Keratinocyte (primary cell): ENCODE results near the gene ZBTB49. TPM values are rescaled to one million over a fixed set of nuclear protein-coding genes. Genes with fewer than 3 reads are reported as not detected.

Source experiments
- DNase-seq: peaks from one replicate; pipeline ENCODE4 v3.0.0-alpha.2; 2011; ENCODE audit warnings: low read depth, missing footprints, low spot score
- FAIRE-seq: peaks from 2 replicates; lab custom pipeline; 2011; peaks lifted over from hg19 to GRCh38; lab: Jason Lieb, UNC
- H2AFZ ChIP-seq: 2 replicates; pipeline ENCODE4 v1.6.0; 2012; ENCODE audit warnings: low read length, control low read depth, inconsistent platforms; ENCODE audit not compliant: control insufficient read depth
- H3K27ac ChIP-seq: 2 replicates; pipeline ENCODE4 v1.5.1; 2011; ENCODE audit warnings: low read length; ENCODE audit not compliant: control insufficient read depth, insufficient read depth
- H3K27me3 ChIP-seq: 3 replicates; pipeline ENCODE4 v1.6.0; 2011; ENCODE audit warnings: low read length; ENCODE audit not compliant: control insufficient read depth, insufficient read depth; ENCODE audit errors: extremely low read depth
- H3K36me3 ChIP-seq, 2 experiments: 2 replicates in 1 of 2; 3 replicates in 1 of 2; pipeline ENCODE4 v1.5.1; 2011; ENCODE audit warnings: low read length in 2 of 2, mild to moderate bottlenecking in 1 of 2; ENCODE audit not compliant: control insufficient read depth in 2 of 2, insufficient read depth in 2 of 2; ENCODE audit errors: extremely low read depth in 1 of 2
- H3K4me1 ChIP-seq: 3 replicates; pipeline ENCODE4 v1.5.1; 2011; ENCODE audit warnings: low read length; ENCODE audit not compliant: control insufficient read depth, insufficient read depth; ENCODE audit errors: extremely low read depth
- H3K4me2 ChIP-seq: 3 replicates; pipeline ENCODE4 v1.6.0; 2011; ENCODE audit warnings: low read depth, low read length; ENCODE audit not compliant: control insufficient read depth, insufficient read depth; ENCODE audit errors: extremely low read depth
- H3K4me3 ChIP-seq, 3 experiments: fragments of 200-600 bp in 1 of 3; sonication (generic) in 1 of 3; 2 replicates in 2 of 3; 3 replicates in 1 of 3; pipeline ENCODE4 v1.5.1; 2011 to 2016; ENCODE audit warnings: low read length in 3 of 3, mild to moderate bottlenecking in 3 of 3, control low read depth in 2 of 3, inconsistent platforms in 1 of 3, low read depth in 1 of 3, mixed read lengths in 1 of 3, mixed run types in 1 of 3, moderate library complexity in 1 of 3; ENCODE audit not compliant: control insufficient read depth in 2 of 3, insufficient read depth in 2 of 3; ENCODE audit errors: extremely low read depth in 1 of 3
- H3K79me2 ChIP-seq: 2 replicates; pipeline ENCODE4 v1.6.0; 2012; ENCODE audit warnings: low read length; ENCODE audit not compliant: control insufficient read depth, insufficient read depth
- H3K9ac ChIP-seq: 3 replicates; pipeline ENCODE4 v1.6.0; 2011; ENCODE audit warnings: low read length; ENCODE audit not compliant: control insufficient read depth, insufficient read depth; ENCODE audit errors: extremely low read depth
- H3K9me1 ChIP-seq: 3 replicates; pipeline ENCODE4 v1.6.0; 2011; ENCODE audit warnings: low read length; ENCODE audit not compliant: control insufficient read depth, insufficient read depth; ENCODE audit errors: extremely low read depth
- H3K9me3 ChIP-seq: 2 replicates; pipeline ENCODE4 v1.5.1; 2012; ENCODE audit warnings: low read depth, low read length; ENCODE audit not compliant: control insufficient read depth
- H4K20me1 ChIP-seq: 3 replicates; pipeline ENCODE4 v1.6.0; 2011; ENCODE audit warnings: low read length; ENCODE audit not compliant: control insufficient read depth, insufficient read depth; ENCODE audit errors: extremely low read depth
- EZH2 ChIP-seq: IDR thresholded peaks from one replicate; pipeline ENCODE4 v1.6.1; 2012; ENCODE audit warnings: inconsistent platforms, mild to moderate bottlenecking, low read length, moderate library complexity
- dilution Hi-C: fragments of 300-500 bp; cut with MboI; formaldehyde crosslinking; loops from one replicate; pipeline ENCODE4 v1.7.0; 2020; ENCODE audit warnings: low sequenced_read_pairs; ENCODE audit not compliant: extremely low pct_ligation_motif_present
- polyA plus RNA-seq, 5 experiments: library from polyadenylated mRNA; depleted of rRNA in 3 of 5; stranded (reverse) in 3 of 5; stranded (forward) in 1 of 5; unstranded in 1 of 5; fragments of >200 nt; gene quantifications; 1 replicate in 1 of 5; 2 replicates in 3 of 5; 3 replicates in 1 of 5; pipeline versions ENCODE4 v1.2.1 to v1.2.3, GENCODE V29; 2011 to 2012; ENCODE audit warnings: missing spikeins in 2 of 5, low read depth in 1 of 5, low replicate concordance in 1 of 5
- TF ChIP-seq, protein P1 (sequence below), 3 experiments: IDR thresholded peaks in 1 of 3; conservative IDR thresholded peaks in 1 of 3; optimal IDR thresholded peaks in 1 of 3; 2 replicates in 2 of 3; 3 replicates in 1 of 3; pipeline versions ENCODE3 to v1.5.1; 2011; ENCODE audit warnings: low read length in 3 of 3, mild to moderate bottlenecking in 3 of 3, moderate library complexity in 2 of 3, control low read depth in 1 of 3, inconsistent platforms in 1 of 3; ENCODE audit not compliant: insufficient read depth in 2 of 3; ENCODE audit errors: extremely low read depth in 1 of 3

ZBTB49 gene
- polyA plus RNA-seq, 1 donor (not counting 4 experiments of a cell fraction or from before 2014, with no cell fraction given) = 3.8 TPM

- no peaks in the 10 kb centered on the region for H4K20me1 ChIP-seq
- no peaks in the 10 kb centered on the region for H3K9me1 ChIP-seq
- FAIRE-seq (no peak), DNase-seq (no peak)
- no peak overlapping the region for H3K4me3 ChIP-seq
- TF ChIP-seq EZH2 = no peak
- TF ChIP-seq, protein P1, sequence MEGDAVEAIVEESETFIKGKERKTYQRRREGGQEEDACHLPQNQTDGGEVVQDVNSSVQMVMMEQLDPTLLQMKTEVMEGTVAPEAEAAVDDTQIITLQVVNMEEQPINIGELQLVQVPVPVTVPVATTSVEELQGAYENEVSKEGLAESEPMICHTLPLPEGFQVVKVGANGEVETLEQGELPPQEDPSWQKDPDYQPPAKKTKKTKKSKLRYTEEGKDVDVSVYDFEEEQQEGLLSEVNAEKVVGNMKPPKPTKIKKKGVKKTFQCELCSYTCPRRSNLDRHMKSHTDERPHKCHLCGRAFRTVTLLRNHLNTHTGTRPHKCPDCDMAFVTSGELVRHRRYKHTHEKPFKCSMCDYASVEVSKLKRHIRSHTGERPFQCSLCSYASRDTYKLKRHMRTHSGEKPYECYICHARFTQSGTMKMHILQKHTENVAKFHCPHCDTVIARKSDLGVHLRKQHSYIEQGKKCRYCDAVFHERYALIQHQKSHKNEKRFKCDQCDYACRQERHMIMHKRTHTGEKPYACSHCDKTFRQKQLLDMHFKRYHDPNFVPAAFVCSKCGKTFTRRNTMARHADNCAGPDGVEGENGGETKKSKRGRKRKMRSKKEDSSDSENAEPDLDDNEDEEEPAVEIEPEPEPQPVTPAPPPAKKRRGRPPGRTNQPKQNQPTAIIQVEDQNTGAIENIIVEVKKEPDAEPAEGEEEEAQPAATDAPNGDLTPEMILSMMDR (optimal IDR thresholded peaks at IDR 0.05 in 1 of 3, IDR thresholded peaks at IDR 0.05 in 1 of 3, conservative IDR thresholded peaks at IDR 0.05 in 1 of 3; ENCODE audit: extremely low read depth in 1 of 3, insufficient read depth in 2 of 3, low read length in 3 of 3) = no peak
- H3K79me2 ChIP-seq = no peaks in the 10 kb centered on the region
- no peak overlapping the region for H3K9ac ChIP-seq
- H3K27ac ChIP-seq = no peak overlapping the region
- dilution Hi-C loops = no loop called here
- no peaks in the 10 kb centered on the region for H3K27me3 ChIP-seq
- H3K9me3 ChIP-seq = no peaks in the 10 kb centered on the region
- H3K4me1 ChIP-seq = peaks cover 9% of the 10 kb centered on the region
- peaks cover 0 to 6% of the 10 kb centered on the region in 2 experiments for H3K36me3 ChIP-seq
- no peak overlapping the region for H3K4me2 ChIP-seq
- no peak overlapping the region for H2AFZ ChIP-seq
These were observed 16.9 kb downstream of the ZBTB49 start for GRCh38 chr4:4306920-4307319.

GRCh38 chr4:4308800-4309441 lies 18.9 kb downstream of the ZBTB49 start:
- Histone ChIP-seq H2AFZ (no peak overlapping the region), H3K27ac (no peak overlapping the region), H3K9me1 (no peaks in the 10 kb centered on the region), H3K9me3 (no peaks in the 10 kb centered on the region), H3K4me3 (no peak overlapping the region), H3K27me3 (no peaks in the 10 kb centered on the region), H3K36me3 (peaks cover 6% of the 10 kb centered on the region in 2 experiments), H3K4me2 (peak overlapping the region; percentile 4), H3K9ac (no peak overlapping the region), H3K4me1 (peaks cover 9% of the 10 kb centered on the region), H3K79me2 (no peaks in the 10 kb centered on the region), H4K20me1 (no peaks in the 10 kb centered on the region)
- FAIRE-seq (peak; percentile 72), DNase-seq (no peak)
- TF ChIP-seq, protein P1 (optimal IDR thresholded peaks at IDR 0.05 in 1 of 3, IDR thresholded peaks at IDR 0.05 in 1 of 3, conservative IDR thresholded peaks at IDR 0.05 in 1 of 3; ENCODE audit: extremely low read depth in 1 of 3, insufficient read depth in 2 of 3, low read length in 3 of 3) = no peak
- TF ChIP-seq EZH2 = no peak
- dilution Hi-C loops = no loop called here
